Measurements from ENCODE around the gene DSG3.

DSG3 gene

GRCh38 chr18:31516437-31516836 is 68.9 kb downstream of the DSG3 start:
- no peaks in the 10 kb centered on the region for H3K9me3 Mint-ChIP-seq
- H3K36me3 Mint-ChIP-seq (ENCODE audit: low read depth): peaks cover 5% of the 10 kb centered on the region
- H3K27ac Mint-ChIP-seq: no peak overlapping the region
- no peak overlapping the region for H3K4me3 Mint-ChIP-seq
- TF ChIP-seq CTCF (IDR thresholded peaks at IDR 0.05; ENCODE audit: unreplicated experiment in 3 of 3): no peak
- H3K4me1 Mint-ChIP-seq: no peaks in the 10 kb centered on the region
- no peaks in the 10 kb centered on the region for H3K27me3 Mint-ChIP-seq (ENCODE audit: low read depth)

GRCh38 chr18:31526374-31526773 is 78.8 kb downstream of the DSG3 start:
- Mint-ChIP-seq H3K9me3 (no peaks in the 10 kb centered on the region), H3K4me3 (no peak overlapping the region), H3K27ac (no peak overlapping the region), H3K27me3 (ENCODE audit: low read depth) (no peaks in the 10 kb centered on the region), H3K36me3 (ENCODE audit: low read depth) (peaks cover 51% of the 10 kb centered on the region), H3K4me1 (no peaks in the 10 kb centered on the region)
- no peak for TF ChIP-seq CTCF (IDR thresholded peaks at IDR 0.05; ENCODE audit: unreplicated experiment in 3 of 3)
